M059J (cell line): ENCODE data around the gene ELF3. TPM values are rescaled to one million over a fixed set of nuclear protein-coding genes. Genes with fewer than 3 reads are reported as not detected.
"Not testable (repeated sequence)": the region's sequence is repeated elsewhere in the genome, so short reads cannot be mapped to it uniquely, and the experiment has no call there.

ENCODE experiments used
- DNase-seq: peaks from one replicate; pipeline ENCODE4 v3.0.0-alpha.2; 2012; ENCODE audit warnings: low read depth
- total RNA-seq: library from RNA; depleted of rRNA; stranded (reverse); fragments of >200 nt; shearing (Covaris generic); gene quantifications from 2 replicates; pipeline ENCODE4 v1.2.3, GENCODE V29; 2014

The ELF3 gene
- total RNA-seq, 1 experiment from 2014 or later: 0.15 TPM

GRCh38 chr1:202034683-202035462, 24.5 kb downstream of the ELF3 start:
- peak; percentile 95 for DNase-seq

- DNase-seq: no peak
These were observed 26.4 kb downstream of the ELF3 start for GRCh38 chr1:202036595-202037387.

GRCh38 chr1:202037706-202038296, 27.4 kb downstream of the ELF3 start:
- peak; percentile 38 for DNase-seq

GRCh38 chr1:202038688-202039346, 28.4 kb downstream of the ELF3 start:
- DNase-seq: no peak

GRCh38 chr1:202045705-202046104, 35.3 kb downstream of the ELF3 start:
- no peak for DNase-seq

GRCh38 chr1:202046227-202046626, 35.8 kb downstream of the ELF3 start:
- DNase-seq: no peak

GRCh38 chr1:202046748-202047708, 36.6 kb downstream of the ELF3 start:
- DNase-seq: peak; percentile 39

GRCh38 chr1:202047977-202048376, 37.6 kb downstream of the ELF3 start:
- no peak for DNase-seq

GRCh38 chr1:202049129-202049528, 38.7 kb downstream of the ELF3 start:
- DNase-seq: no peak

- DNase-seq: no peak
These were observed 43.7 kb downstream of the ELF3 start for GRCh38 chr1:202054094-202054493.

GRCh38 chr1:202054673-202055072, 44.3 kb downstream of the ELF3 start:
- not testable (repeated sequence) for DNase-seq

GRCh38 chr1:202056644-202057334, 46.4 kb downstream of the ELF3 start:
- DNase-seq: no peak

- not testable (repeated sequence) for DNase-seq
These were observed 46.9 kb downstream of the ELF3 start for GRCh38 chr1:202057335-202057704.

GRCh38 chr1:202058001-202058908, 47.9 kb downstream of the ELF3 start:
- DNase-seq: peak; percentile 80

- no peak for DNase-seq
These were observed 50.7 kb downstream of the ELF3 start for GRCh38 chr1:202061055-202061454.

- peak; percentile 54 for DNase-seq
These were observed 51.4 kb downstream of the ELF3 start for GRCh38 chr1:202061787-202062186.

GRCh38 chr1:202062636-202063035, 52.2 kb downstream of the ELF3 start:
- not testable (repeated sequence) for DNase-seq

- DNase-seq: peak; percentile 74
These were observed 52.7 kb downstream of the ELF3 start for GRCh38 chr1:202063093-202063492.

- not testable (repeated sequence) for DNase-seq
These were observed 54.5 kb downstream of the ELF3 start for GRCh38 chr1:202064889-202065312.
